ENCODE measurements around the gene CCDC149. TPM values are rescaled to one million over a fixed set of nuclear protein-coding genes. Genes with fewer than 3 reads are reported as not detected.
A peak's percentile ranks its signal among the peaks of the same experiment; 100 is the strongest.

Gene CCDC149
- polyA plus RNA-seq, 1 experiment = 10.2 TPM

DNA sequence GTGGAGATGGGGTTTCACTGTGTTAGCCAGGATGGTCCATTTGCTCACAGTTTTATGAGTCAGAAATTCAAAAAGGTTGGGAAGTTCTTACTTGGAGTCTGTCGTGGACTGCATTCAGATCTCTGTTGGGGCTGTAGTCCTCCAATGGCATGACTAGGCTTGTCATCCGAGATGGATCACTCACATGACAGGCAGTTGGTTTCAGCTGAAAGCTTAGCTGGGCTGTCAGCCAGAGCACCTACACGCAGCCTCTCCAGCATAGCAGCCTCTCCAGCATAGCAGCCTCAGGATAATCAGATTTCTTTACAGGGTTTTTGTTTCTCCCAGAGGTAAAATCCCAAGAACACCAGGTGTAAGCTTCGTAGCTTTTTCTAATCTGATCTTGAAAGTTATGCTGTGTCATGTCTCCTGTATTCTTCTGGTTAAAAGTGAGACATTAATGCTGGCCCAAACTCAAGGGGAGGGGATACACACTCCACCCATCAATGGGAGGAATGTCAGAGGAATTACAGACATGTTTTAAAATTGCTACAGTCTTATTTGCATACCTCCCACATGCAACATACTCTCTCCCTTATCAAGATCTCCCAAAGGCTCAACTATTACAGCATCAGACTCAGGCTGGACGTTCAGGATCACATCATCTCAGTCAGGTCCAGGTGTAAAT, 149.1 kb downstream of the CCDC149 start:
- DNase-seq (ENCODE audit: low read depth) = peak; percentile 43
- H3K4me3 ChIP-seq (ENCODE audit: low read depth, low read length) = no peak overlapping the region
- no peaks in the 10 kb centered on the region for H3K36me3 ChIP-seq (ENCODE audit: control insufficient read depth, insufficient read depth, low read length)
- TF ChIP-seq, protein P1, sequence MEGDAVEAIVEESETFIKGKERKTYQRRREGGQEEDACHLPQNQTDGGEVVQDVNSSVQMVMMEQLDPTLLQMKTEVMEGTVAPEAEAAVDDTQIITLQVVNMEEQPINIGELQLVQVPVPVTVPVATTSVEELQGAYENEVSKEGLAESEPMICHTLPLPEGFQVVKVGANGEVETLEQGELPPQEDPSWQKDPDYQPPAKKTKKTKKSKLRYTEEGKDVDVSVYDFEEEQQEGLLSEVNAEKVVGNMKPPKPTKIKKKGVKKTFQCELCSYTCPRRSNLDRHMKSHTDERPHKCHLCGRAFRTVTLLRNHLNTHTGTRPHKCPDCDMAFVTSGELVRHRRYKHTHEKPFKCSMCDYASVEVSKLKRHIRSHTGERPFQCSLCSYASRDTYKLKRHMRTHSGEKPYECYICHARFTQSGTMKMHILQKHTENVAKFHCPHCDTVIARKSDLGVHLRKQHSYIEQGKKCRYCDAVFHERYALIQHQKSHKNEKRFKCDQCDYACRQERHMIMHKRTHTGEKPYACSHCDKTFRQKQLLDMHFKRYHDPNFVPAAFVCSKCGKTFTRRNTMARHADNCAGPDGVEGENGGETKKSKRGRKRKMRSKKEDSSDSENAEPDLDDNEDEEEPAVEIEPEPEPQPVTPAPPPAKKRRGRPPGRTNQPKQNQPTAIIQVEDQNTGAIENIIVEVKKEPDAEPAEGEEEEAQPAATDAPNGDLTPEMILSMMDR (IDR thresholded peaks at IDR 0.05; ENCODE audit: insufficient read depth, low read depth, low read length) = no peak
- no peaks in the 10 kb centered on the region; the same call in 1 of the 2 replicates for H3K27me3 ChIP-seq (ENCODE audit: control insufficient read depth, insufficient read depth, low read length)
- ChIA-PET CTCF (interaction anchor here (0.9 to 1.4 kb wide), 2 partner anchors 94 to 274 kb away, joined by 3 read pairs; no protein-coding TSS in a partner anchor), POLR2A (no interaction called here)

Small RNA genes lying within 50 kb of the gene (small RNA-seq; reads per million reads assigned to genes)
- not detected for gene AC006390.1 (ENCODE audit: insufficient read length, low read depth, low replicate concordance)

Other genes starting within 250 kb of the CCDC149 start
- gene SOD3, start 117.5 kb downstream of the CCDC149 start, polyA plus RNA-seq (2011; rRNA removed) = 14.9 and 25.7 TPM in 2 replicates
- gene LGI2, start 117.9 kb upstream of the CCDC149 start, polyA plus RNA-seq (2011; rRNA removed) = 0.01 TPM in 2 replicates
- 2.6 and 4.9 TPM in 2 replicates for gene SEPSECS, start 247.4 kb upstream of the CCDC149 start, polyA plus RNA-seq (2011; rRNA removed)